ENCODE measurements around the gene PPM1A. TPM values are rescaled to one million over a fixed set of nuclear protein-coding genes. Genes with fewer than 3 reads are reported as not detected.

PPM1A gene
- polyA plus RNA-seq, 2 of the 4 experiments (the other 2 are of a cell fraction): 37.1 to 76.6 TPM

GRCh38 chr14:60300019-60300418 lies 51.0 kb downstream of the PPM1A start:
- Histone ChIP-seq H3K27ac (no peak overlapping the region), H3K4me3 (no peak overlapping the region), H3K4me2 (no peak overlapping the region), H3K4me1 (no peaks in the 10 kb centered on the region), H3K9me3 (no peaks in the 10 kb centered on the region)
- CTCF ChIA-PET: interaction anchor here (0.6 to 1.8 kb wide), 6 partner anchors 23 to 1596 kb away, joined by 3 to 4 read pairs (median 4); partner anchors contain the start of gene DHRS7
- DNase-seq (ENCODE audit: low read depth in 1 of 2, low spot score in 1 of 2) (no peak), FAIRE-seq (no peak), ATAC-seq (no peak)
- POLR2A ChIA-PET: no interaction called here
- TF ChIP-seq MAFK (IDR thresholded peaks at IDR 0.05; ENCODE audit: partially characterized antibody): no peak
- TF ChIP-seq CBX8 (IDR thresholded peaks at IDR 0.05): no peak
- no peak for TF ChIP-seq FOSL2 (IDR thresholded peaks at IDR 0.05)
- no peak for TF ChIP-seq FOSL2 (CRISPR knock-in tag; IDR thresholded peaks at IDR 0.05)
- TF ChIP-seq JUN (IDR thresholded peaks at IDR 0.05): no peak
- no peak for TF ChIP-seq SMC3 (IDR thresholded peaks at IDR 0.05)
- TF ChIP-seq BHLHE40 (IDR thresholded peaks at IDR 0.05; ENCODE audit: low read depth, low read length): no peak
- TF ChIP-seq, protein P1, sequence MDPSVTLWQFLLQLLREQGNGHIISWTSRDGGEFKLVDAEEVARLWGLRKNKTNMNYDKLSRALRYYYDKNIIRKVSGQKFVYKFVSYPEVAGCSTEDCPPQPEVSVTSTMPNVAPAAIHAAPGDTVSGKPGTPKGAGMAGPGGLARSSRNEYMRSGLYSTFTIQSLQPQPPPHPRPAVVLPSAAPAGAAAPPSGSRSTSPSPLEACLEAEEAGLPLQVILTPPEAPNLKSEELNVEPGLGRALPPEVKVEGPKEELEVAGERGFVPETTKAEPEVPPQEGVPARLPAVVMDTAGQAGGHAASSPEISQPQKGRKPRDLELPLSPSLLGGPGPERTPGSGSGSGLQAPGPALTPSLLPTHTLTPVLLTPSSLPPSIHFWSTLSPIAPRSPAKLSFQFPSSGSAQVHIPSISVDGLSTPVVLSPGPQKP (IDR thresholded peaks at IDR 0.05; ENCODE audit: low read depth, low read length): no peak
- TF ChIP-seq, protein P2, sequence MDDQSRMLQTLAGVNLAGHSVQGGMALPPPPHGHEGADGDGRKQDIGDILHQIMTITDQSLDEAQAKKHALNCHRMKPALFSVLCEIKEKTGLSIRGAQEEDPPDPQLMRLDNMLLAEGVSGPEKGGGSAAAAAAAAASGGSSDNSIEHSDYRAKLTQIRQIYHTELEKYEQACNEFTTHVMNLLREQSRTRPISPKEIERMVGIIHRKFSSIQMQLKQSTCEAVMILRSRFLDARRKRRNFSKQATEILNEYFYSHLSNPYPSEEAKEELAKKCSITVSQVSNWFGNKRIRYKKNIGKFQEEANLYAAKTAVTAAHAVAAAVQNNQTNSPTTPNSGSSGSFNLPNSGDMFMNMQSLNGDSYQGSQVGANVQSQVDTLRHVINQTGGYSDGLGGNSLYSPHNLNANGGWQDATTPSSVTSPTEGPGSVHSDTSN (IDR thresholded peaks at IDR 0.05): no peak
- TF ChIP-seq HOXB5 (CRISPR knock-in tag; IDR thresholded peaks at IDR 0.05): no peak
- TF ChIP-seq CHD4 (IDR thresholded peaks at IDR 0.05; ENCODE audit: borderline replicate concordance): no peak

DNA sequence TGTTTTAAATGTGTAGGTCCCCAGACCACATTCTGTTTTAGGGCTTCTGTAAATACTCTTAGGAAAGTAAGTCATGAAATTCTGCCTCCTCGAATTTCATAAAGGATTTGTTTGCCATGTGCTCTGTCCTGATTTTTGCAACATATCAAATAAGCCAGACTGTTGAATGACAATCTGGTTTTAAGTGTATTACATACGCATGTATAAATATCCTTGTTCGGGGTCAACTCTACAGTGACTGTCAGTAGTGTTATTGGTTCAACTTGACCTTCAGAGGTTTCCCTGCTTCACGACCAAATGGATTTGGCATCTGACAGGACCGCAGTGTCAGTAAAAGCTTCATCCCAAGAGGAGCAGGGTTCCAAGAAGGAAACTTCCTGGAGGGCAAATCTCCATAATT lies 52.7 kb downstream of the PPM1A start:
- WGBS (ENCODE audit: missing lambda C conversion rate): 83% methylated on average over 5 of the region's 5 CpGs
- FAIRE-seq (no peak), DNase-seq (ENCODE audit: low read depth in 1 of 2, low spot score in 1 of 2) (no peak), ATAC-seq (no peak)
- Histone ChIP-seq H3K27ac (no peak overlapping the region), H3K4me2 (no peak overlapping the region), H3K9me3 (no peaks in the 10 kb centered on the region), H3K4me3 (no peak overlapping the region), H3K4me1 (no peaks in the 10 kb centered on the region)
- ChIA-PET CTCF (interaction anchor here (2.5 kb wide), 1 partner anchor 9 kb away, joined by 5 read pairs; no protein-coding TSS in a partner anchor), POLR2A (interaction anchor here (0.6 kb wide), 1 partner anchor 53 kb away, joined by 3 read pairs; the partner anchor contains the start of gene PPM1A)
- TF ChIP-seq JUNB (IDR thresholded peaks at IDR 0.05) (no peak), MAZ (IDR thresholded peaks at IDR 0.05; ENCODE audit: borderline replicate concordance, low read depth, low read length) (no peak), SREBF2 (IDR thresholded peaks at IDR 0.05) (no peak), SMC3 (IDR thresholded peaks at IDR 0.05) (no peak), TP53 (CRISPR knock-in tag; IDR thresholded peaks at IDR 0.05) (no peak), NR3C1 (IDR thresholded peaks at IDR 0.05) (no peak), RNF2 (IDR thresholded peaks at IDR 0.05; ENCODE audit: borderline replicate concordance, low read depth) (no peak), HOXA7 (CRISPR knock-in tag; IDR thresholded peaks at IDR 0.05) (no peak), FOSL2 (IDR thresholded peaks at IDR 0.05) (no peak), FOSL2 (CRISPR knock-in tag; IDR thresholded peaks at IDR 0.05) (no peak), MYC (IDR thresholded peaks at IDR 0.05; ENCODE audit: borderline replicate concordance, low read length) (no peak), HES2 (IDR thresholded peaks at IDR 0.05) (no peak), EHMT2 (IDR thresholded peaks at IDR 0.05; ENCODE audit: low read depth) (no peak), CHD2 (IDR thresholded peaks at IDR 0.05; ENCODE audit: low read length, partially characterized antibody) (no peak), CBX8 (IDR thresholded peaks at IDR 0.05) (no peak), RAD21 (conservative IDR thresholded peaks at IDR 0.05 in 1 of 2, IDR thresholded peaks at IDR 0.05 in 1 of 2) (no peak), ZC3H11A (IDR thresholded peaks at IDR 0.05) (no peak), CEBPB (IDR thresholded peaks at IDR 0.05) (no peak), POLR2AphosphoS2 (conservative IDR thresholded peaks at IDR 0.05; ENCODE audit: low read length) (no peak)
- TF ChIP-seq, protein P1 (IDR thresholded peaks at IDR 0.05; ENCODE audit: low read depth, low read length): no peak
- TF ChIP-seq, protein P3, sequence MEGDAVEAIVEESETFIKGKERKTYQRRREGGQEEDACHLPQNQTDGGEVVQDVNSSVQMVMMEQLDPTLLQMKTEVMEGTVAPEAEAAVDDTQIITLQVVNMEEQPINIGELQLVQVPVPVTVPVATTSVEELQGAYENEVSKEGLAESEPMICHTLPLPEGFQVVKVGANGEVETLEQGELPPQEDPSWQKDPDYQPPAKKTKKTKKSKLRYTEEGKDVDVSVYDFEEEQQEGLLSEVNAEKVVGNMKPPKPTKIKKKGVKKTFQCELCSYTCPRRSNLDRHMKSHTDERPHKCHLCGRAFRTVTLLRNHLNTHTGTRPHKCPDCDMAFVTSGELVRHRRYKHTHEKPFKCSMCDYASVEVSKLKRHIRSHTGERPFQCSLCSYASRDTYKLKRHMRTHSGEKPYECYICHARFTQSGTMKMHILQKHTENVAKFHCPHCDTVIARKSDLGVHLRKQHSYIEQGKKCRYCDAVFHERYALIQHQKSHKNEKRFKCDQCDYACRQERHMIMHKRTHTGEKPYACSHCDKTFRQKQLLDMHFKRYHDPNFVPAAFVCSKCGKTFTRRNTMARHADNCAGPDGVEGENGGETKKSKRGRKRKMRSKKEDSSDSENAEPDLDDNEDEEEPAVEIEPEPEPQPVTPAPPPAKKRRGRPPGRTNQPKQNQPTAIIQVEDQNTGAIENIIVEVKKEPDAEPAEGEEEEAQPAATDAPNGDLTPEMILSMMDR (IDR thresholded peaks at IDR 0.05): no peak

Data from A549 (cell line).